Ishikawa (cell line): ENCODE measurements around the gene TRA2A.

Experiments
- CEBPB ChIP-seq: IDR thresholded peaks from 2 replicates; pipeline ENCODE4 v1.6.1; 2012
- CREB1 ChIP-seq: IDR thresholded peaks from 2 replicates; pipeline ENCODE4 v1.6.1; 2012; ENCODE audit warnings: low read depth
- EGR1 ChIP-seq: IDR thresholded peaks from 2 replicates; pipeline ENCODE4 v1.6.1; 2012
- EP300 ChIP-seq: IDR thresholded peaks from 2 replicates; pipeline ENCODE4 v1.6.1; 2012; ENCODE audit warnings: borderline replicate concordance
- FOXM1 ChIP-seq: IDR thresholded peaks from 2 replicates; pipeline ENCODE4 v1.6.1; 2012; ENCODE audit warnings: low read depth, borderline replicate concordance
- NFIC ChIP-seq: IDR thresholded peaks from 2 replicates; pipeline ENCODE4 v1.6.1; 2012
- RAD21 ChIP-seq: IDR thresholded peaks from 2 replicates; pipeline ENCODE4 v1.6.1; 2012; ENCODE audit warnings: low read depth
- REST ChIP-seq: IDR thresholded peaks from 2 replicates; pipeline ENCODE4 v1.6.1; 2012; ENCODE audit warnings: low read depth, mild to moderate bottlenecking
- TAF1 ChIP-seq: IDR thresholded peaks from 2 replicates; pipeline ENCODE4 v1.6.1; 2012; ENCODE audit warnings: low read depth, mild to moderate bottlenecking
- TCF12 ChIP-seq: IDR thresholded peaks from 2 replicates; pipeline ENCODE4 v1.6.1; 2012; ENCODE audit warnings: low read depth
- TEAD4 ChIP-seq: IDR thresholded peaks from 2 replicates; pipeline ENCODE4 v1.6.1; 2012
- YY1 ChIP-seq: IDR thresholded peaks from 2 replicates; pipeline ENCODE4 v1.6.1; 2012; ENCODE audit warnings: low read depth
- ZBTB7A ChIP-seq: IDR thresholded peaks from 2 replicates; pipeline ENCODE4 v1.6.1; 2012; ENCODE audit warnings: low read depth
- TF ChIP-seq, protein P1 (sequence below): IDR thresholded peaks from 2 replicates; pipeline ENCODE4 v1.6.1; 2012
- TF ChIP-seq, protein P2 (sequence below): IDR thresholded peaks from 2 replicates; pipeline ENCODE4 v1.6.1; 2012

TRA2A gene

DNA sequence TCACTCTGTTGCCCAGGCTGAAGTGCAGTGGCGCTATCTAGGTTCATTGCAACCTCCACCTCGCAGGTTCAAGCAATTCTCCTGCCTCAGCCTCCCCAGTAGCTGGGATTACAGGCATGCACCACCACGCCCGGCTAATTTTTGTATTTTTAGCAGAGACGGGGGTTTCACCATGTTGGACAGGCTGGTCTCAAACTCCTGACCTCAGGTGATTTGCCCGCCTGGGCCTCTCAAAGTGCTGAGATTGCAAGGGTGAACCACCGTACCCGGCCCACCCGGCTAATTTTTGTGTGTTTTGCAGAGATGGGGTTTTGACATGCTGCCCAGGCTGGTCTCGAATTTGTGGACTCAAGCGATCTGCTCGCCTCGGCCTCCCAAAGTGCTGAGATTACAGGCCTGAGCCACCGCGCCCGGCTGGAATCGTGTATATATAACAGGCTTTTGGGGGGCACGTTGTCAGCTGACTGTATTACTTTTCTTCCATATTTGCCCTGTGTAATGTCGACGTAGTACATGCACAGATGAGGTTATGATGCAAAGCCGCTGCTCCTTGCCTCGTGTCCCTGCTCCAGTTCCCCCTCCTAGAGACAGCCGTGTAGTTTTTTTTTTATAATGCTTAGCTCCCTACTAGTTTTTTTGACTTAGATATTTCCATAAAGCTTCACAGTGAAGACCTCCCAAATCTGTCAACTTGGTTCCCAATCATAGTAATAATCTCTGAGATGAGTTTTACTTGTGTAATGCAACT is 883 bp upstream of the TRA2A start:
- TF ChIP-seq CEBPB (no peak), ZBTB7A (no peak), TAF1 (no peak), EGR1 (no peak), REST (no peak), YY1 (no peak)
- TF ChIP-seq, protein P1, sequence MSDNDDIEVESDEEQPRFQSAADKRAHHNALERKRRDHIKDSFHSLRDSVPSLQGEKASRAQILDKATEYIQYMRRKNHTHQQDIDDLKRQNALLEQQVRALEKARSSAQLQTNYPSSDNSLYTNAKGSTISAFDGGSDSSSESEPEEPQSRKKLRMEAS = no peak

- TF ChIP-seq CEBPB (no peak), RAD21 (no peak), YY1 (no peak), NFIC (no peak), TCF12 (no peak; the same call in 1 of the 2 replicates), ZBTB7A (no peak), EP300 (no peak), TEAD4 (no peak), FOXM1 (no peak), TAF1 (no peak), EGR1 (no peak; the same call in 1 of the 2 replicates), REST (no peak)
- TF ChIP-seq, protein P2, sequence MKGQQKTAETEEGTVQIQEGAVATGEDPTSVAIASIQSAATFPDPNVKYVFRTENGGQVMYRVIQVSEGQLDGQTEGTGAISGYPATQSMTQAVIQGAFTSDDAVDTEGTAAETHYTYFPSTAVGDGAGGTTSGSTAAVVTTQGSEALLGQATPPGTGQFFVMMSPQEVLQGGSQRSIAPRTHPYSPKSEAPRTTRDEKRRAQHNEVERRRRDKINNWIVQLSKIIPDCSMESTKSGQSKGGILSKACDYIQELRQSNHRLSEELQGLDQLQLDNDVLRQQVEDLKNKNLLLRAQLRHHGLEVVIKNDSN = no peak
- TF ChIP-seq, protein P1 = no peak
Measured at GRCh38 chr7:23531050-23531793, 559 bp downstream of the TRA2A start.

DNA sequence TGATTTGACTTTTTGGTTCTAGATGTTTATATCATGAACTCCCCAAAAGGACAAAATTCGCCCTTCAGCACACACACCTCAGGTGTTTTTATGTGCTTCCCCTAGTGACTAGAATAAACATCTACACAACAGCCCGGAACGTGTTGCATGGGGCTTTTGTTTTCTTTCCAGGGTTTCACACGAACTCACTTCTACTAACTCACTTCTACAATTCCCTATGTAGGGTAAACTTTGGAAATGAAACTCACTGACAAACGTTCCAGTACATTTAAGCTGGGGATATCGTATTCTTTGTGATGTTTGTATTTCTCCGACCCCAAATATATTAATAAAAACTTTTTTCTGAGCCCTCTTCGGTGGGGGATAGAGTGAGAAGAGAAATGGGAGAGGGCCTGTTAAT is 1.4 kb downstream of the TRA2A start:
- TF ChIP-seq FOXM1 (no peak), CEBPB (no peak), TAF1 (no peak), EGR1 (no peak), TCF12 (no peak), EP300 (no peak), CREB1 (no peak), NFIC (no peak), TEAD4 (no peak), YY1 (no peak), ZBTB7A (no peak), RAD21 (no peak), REST (no peak)
- TF ChIP-seq, protein P1 = no peak
- TF ChIP-seq, protein P2 = no peak

GRCh38 chr7:23529262-23529859 is 2.4 kb downstream of the TRA2A start:
- TF ChIP-seq TEAD4 (no peak), TCF12 (no peak)
- TF ChIP-seq, protein P2 = no peak
